Central memory CD8-positive, alpha-beta T cell (primary cell): ENCODE measurements around the gene HIPK4.

Experiments
- ATAC-seq: fragments of 150-1000 bp; cut with Tn5 transposase; replicated peaks from 2 replicates; pipeline ENCODE4 v1.10.0; 2022; ENCODE audit warnings: mild to moderate bottlenecking, moderate FRiP score, moderate number of reproducible peaks; ENCODE audit not compliant: poor library complexity, severe bottlenecking; ENCODE audit errors: extremely low read depth
- DNase-seq, 2 donors: peaks; one replicate each; pipeline ENCODE4 v3.0.0; 2021; ENCODE audit warnings: low spot score in 2 of 2
- H3K27ac Mint-ChIP-seq: one replicate; pipeline ENCODE4 v1.8.0; 2022; ENCODE audit warnings: low read depth, mild to moderate bottlenecking, moderate library complexity, mixed read lengths
- H3K27me3 Mint-ChIP-seq: one replicate; pipeline ENCODE4 v1.8.0; 2022; ENCODE audit warnings: mixed read lengths
- H3K36me3 Mint-ChIP-seq: one replicate; pipeline ENCODE4 v1.8.0; 2022; ENCODE audit warnings: mild to moderate bottlenecking, moderate library complexity, mixed read lengths; ENCODE audit not compliant: insufficient read depth
- H3K4me1 Mint-ChIP-seq: one replicate; pipeline ENCODE4 v1.8.0; 2022; ENCODE audit warnings: mixed read lengths
- H3K4me3 Mint-ChIP-seq: one replicate; pipeline ENCODE4 v1.8.0; 2022; ENCODE audit warnings: mild to moderate bottlenecking, moderate library complexity, mixed read lengths
- H3K9me3 Mint-ChIP-seq: one replicate; pipeline ENCODE4 v1.8.0; 2022; ENCODE audit warnings: mixed read lengths

Gene HIPK4

GRCh38 chr19:40396886-40397567 lies 7.0 kb upstream of the HIPK4 start:
- H3K27ac Mint-ChIP-seq, result no peak overlapping the region
- no peaks in the 10 kb centered on the region for H3K9me3 Mint-ChIP-seq
- peaks cover 2% of the 10 kb centered on the region for H3K36me3 Mint-ChIP-seq
- no peaks in the 10 kb centered on the region for H3K27me3 Mint-ChIP-seq
- peaks cover 19% of the 10 kb centered on the region for H3K4me1 Mint-ChIP-seq
- DNase-seq (no peak), ATAC-seq (no peak)
- H3K4me3 Mint-ChIP-seq, result no peak overlapping the region

GRCh38 chr19:40395956-40396355 lies 6.0 kb upstream of the HIPK4 start:
- no peaks in the 10 kb centered on the region for H3K27me3 Mint-ChIP-seq
- no peak overlapping the region for H3K27ac Mint-ChIP-seq
- peaks cover 18% of the 10 kb centered on the region for H3K4me1 Mint-ChIP-seq
- no peaks in the 10 kb centered on the region for H3K9me3 Mint-ChIP-seq
- H3K4me3 Mint-ChIP-seq, result no peak overlapping the region
- DNase-seq (no peak), ATAC-seq (no peak)
- peaks cover 2% of the 10 kb centered on the region for H3K36me3 Mint-ChIP-seq

GRCh38 chr19:40394816-40395210 lies 4.8 kb upstream of the HIPK4 start:
- Mint-ChIP-seq H3K9me3 (no peaks in the 10 kb centered on the region), H3K27me3 (no peaks in the 10 kb centered on the region), H3K4me3 (no peak overlapping the region), H3K27ac (no peak overlapping the region), H3K36me3 (peaks cover 2% of the 10 kb centered on the region), H3K4me1 (peaks cover 14% of the 10 kb centered on the region)
- no peak for DNase-seq
- ATAC-seq, result no peak

GRCh38 chr19:40393894-40394815 lies 4.2 kb upstream of the HIPK4 start:
- Mint-ChIP-seq H3K4me1 (peaks cover 10% of the 10 kb centered on the region), H3K4me3 (no peak overlapping the region), H3K27ac (no peak overlapping the region), H3K27me3 (no peaks in the 10 kb centered on the region), H3K36me3 (peaks cover 2% of the 10 kb centered on the region), H3K9me3 (no peaks in the 10 kb centered on the region)
- ATAC-seq (no peak), DNase-seq (no peak)

GRCh38 chr19:40392894-40393517 lies 3.0 kb upstream of the HIPK4 start:
- ATAC-seq (no peak), DNase-seq (no peak)
- Mint-ChIP-seq H3K27ac (no peak overlapping the region), H3K4me1 (peaks cover 6% of the 10 kb centered on the region), H3K9me3 (no peaks in the 10 kb centered on the region), H3K36me3 (peaks cover 2% of the 10 kb centered on the region), H3K27me3 (no peaks in the 10 kb centered on the region), H3K4me3 (no peak overlapping the region)

GRCh38 chr19:40392123-40392522 lies 2.1 kb upstream of the HIPK4 start:
- Mint-ChIP-seq H3K4me3 (no peak overlapping the region), H3K27ac (no peak overlapping the region)
- no peak for DNase-seq

GRCh38 chr19:40389404-40390083 lies 437 bp downstream of the HIPK4 start:
- no peaks in the 10 kb centered on the region for H3K27me3 Mint-ChIP-seq
- H3K9me3 Mint-ChIP-seq, result no peaks in the 10 kb centered on the region
- no peak overlapping the region for H3K27ac Mint-ChIP-seq
- H3K36me3 Mint-ChIP-seq, result peaks cover 2% of the 10 kb centered on the region
- DNase-seq, result no peak
- no peak overlapping the region for H3K4me3 Mint-ChIP-seq
- ATAC-seq, result no peak
- peaks cover 6% of the 10 kb centered on the region for H3K4me1 Mint-ChIP-seq

More at GRCh38 chr19:40392123-40392522, 2.1 kb upstream of the HIPK4 start:
- no peak for ATAC-seq
- H3K36me3 Mint-ChIP-seq, result peaks cover 2% of the 10 kb centered on the region
- no peaks in the 10 kb centered on the region for H3K27me3 Mint-ChIP-seq
- H3K4me1 Mint-ChIP-seq, result peaks cover 6% of the 10 kb centered on the region
- no peaks in the 10 kb centered on the region for H3K9me3 Mint-ChIP-seq

GRCh38 chr19:40388481-40388880 lies 1.5 kb downstream of the HIPK4 start:
- DNase-seq (no peak), ATAC-seq (no peak)
- Mint-ChIP-seq H3K36me3 (peaks cover 2% of the 10 kb centered on the region), H3K4me1 (peaks cover 6% of the 10 kb centered on the region), H3K27ac (no peak overlapping the region), H3K4me3 (no peak overlapping the region), H3K27me3 (no peaks in the 10 kb centered on the region), H3K9me3 (no peaks in the 10 kb centered on the region)

GRCh38 chr19:40387155-40387554 lies 2.8 kb downstream of the HIPK4 start:
- H3K4me1 Mint-ChIP-seq, result peaks cover under 1% of the 10 kb centered on the region
- no peak overlapping the region for H3K27ac Mint-ChIP-seq
- H3K9me3 Mint-ChIP-seq, result no peaks in the 10 kb centered on the region
- H3K4me3 Mint-ChIP-seq, result no peak overlapping the region
- DNase-seq, result no peak
- peaks cover 2% of the 10 kb centered on the region for H3K36me3 Mint-ChIP-seq
- no peak for ATAC-seq
- no peaks in the 10 kb centered on the region for H3K27me3 Mint-ChIP-seq

GRCh38 chr19:40383668-40384248 lies 6.2 kb downstream of the HIPK4 start:
- ATAC-seq (no peak), DNase-seq (no peak)
- Mint-ChIP-seq H3K4me3 (no peak overlapping the region), H3K9me3 (no peaks in the 10 kb centered on the region), H3K27me3 (no peaks in the 10 kb centered on the region), H3K4me1 (no peaks in the 10 kb centered on the region), H3K27ac (no peak overlapping the region), H3K36me3 (peaks cover 2% of the 10 kb centered on the region)

- H3K4me3 Mint-ChIP-seq, result no peak overlapping the region
- DNase-seq (no peak), ATAC-seq (no peak)
- H3K27me3 Mint-ChIP-seq, result no peaks in the 10 kb centered on the region
- peak overlapping the region; percentile 39 for H3K27ac Mint-ChIP-seq
- H3K9me3 Mint-ChIP-seq, result no peaks in the 10 kb centered on the region
- no peaks in the 10 kb centered on the region for H3K4me1 Mint-ChIP-seq
- H3K36me3 Mint-ChIP-seq, result peaks cover 3% of the 10 kb centered on the region
Measured at GRCh38 chr19:40381321-40381720, 8.7 kb downstream of the HIPK4 start.
